Hepatocyte (in vitro differentiated cells): ENCODE results near the gene PUSL1.

Source experiments
- EZH2 ChIP-seq: fragments of 200-600 bp; sonication (generic); IDR thresholded peaks from 2 replicates; pipeline ENCODE4 v1.6.1; 2016; ENCODE audit warnings: antibody characterized with exemption, mild to moderate bottlenecking, borderline replicate concordance
- EZH2phosphoT487 ChIP-seq: fragments of 200-600 bp; sonication (generic); IDR thresholded peaks from one replicate; pipeline ENCODE4 v1.6.1; 2018; ENCODE audit warnings: antibody characterized with exemption, mild to moderate bottlenecking, low read depth, moderate library complexity; ENCODE audit not compliant: unreplicated experiment, severe bottlenecking
- TF ChIP-seq, protein P1 (sequence below): fragments of 200-600 bp; sonication (generic); IDR thresholded peaks from 2 replicates; pipeline ENCODE4 v1.5.1; 2016; ENCODE audit warnings: antibody characterized with exemption, mild to moderate bottlenecking; ENCODE audit not compliant: poor library complexity

DNA sequence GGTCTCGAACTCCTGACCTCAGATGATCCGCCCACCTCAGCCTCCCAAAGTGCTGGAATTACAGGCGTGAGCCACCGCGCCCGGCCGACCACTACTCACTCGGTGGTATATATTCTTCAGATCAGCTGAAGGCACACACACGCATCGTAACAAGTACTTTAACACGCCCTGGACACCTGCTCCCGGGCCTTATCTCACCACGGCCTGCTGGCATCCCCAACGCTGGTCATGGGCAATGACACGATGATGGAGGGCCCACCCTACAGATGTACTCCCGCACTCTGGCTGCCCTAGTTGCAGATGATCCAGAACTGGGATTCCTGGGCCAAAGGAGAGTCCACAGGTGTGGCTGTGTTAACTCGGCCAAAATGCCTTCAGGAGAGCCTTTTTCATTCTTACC, 46.3 kb upstream of the PUSL1 start:
- TF ChIP-seq, protein P1, sequence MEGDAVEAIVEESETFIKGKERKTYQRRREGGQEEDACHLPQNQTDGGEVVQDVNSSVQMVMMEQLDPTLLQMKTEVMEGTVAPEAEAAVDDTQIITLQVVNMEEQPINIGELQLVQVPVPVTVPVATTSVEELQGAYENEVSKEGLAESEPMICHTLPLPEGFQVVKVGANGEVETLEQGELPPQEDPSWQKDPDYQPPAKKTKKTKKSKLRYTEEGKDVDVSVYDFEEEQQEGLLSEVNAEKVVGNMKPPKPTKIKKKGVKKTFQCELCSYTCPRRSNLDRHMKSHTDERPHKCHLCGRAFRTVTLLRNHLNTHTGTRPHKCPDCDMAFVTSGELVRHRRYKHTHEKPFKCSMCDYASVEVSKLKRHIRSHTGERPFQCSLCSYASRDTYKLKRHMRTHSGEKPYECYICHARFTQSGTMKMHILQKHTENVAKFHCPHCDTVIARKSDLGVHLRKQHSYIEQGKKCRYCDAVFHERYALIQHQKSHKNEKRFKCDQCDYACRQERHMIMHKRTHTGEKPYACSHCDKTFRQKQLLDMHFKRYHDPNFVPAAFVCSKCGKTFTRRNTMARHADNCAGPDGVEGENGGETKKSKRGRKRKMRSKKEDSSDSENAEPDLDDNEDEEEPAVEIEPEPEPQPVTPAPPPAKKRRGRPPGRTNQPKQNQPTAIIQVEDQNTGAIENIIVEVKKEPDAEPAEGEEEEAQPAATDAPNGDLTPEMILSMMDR: no peak
- TF ChIP-seq EZH2phosphoT487 (no peak), EZH2 (no peak)
